B cell (primary cell): ENCODE results near the gene UMODL1. TPM values are rescaled to one million over a fixed set of nuclear protein-coding genes. Genes with fewer than 3 reads are reported as not detected.

ENCODE experiments used
- ATAC-seq: fragments of 200-7000 bp; cut with Tn5 transposase; one replicate; pipeline ENCODE4 v1.10.0; 2021; ENCODE audit warnings: low read depth, mild to moderate bottlenecking, moderate number of reproducible peaks, moderate library complexity
- CTCF ChIA-PET: fragments of 350-600 bp; sonication (Branson Sonifier 250); formaldehyde crosslinking; loops from one replicate; lab custom pipeline; 2021; ENCODE audit warnings: antibody characterized with exemption, inconsistent platforms; lab: Charles Lee
- POLR2A ChIA-PET: fragments of 350-600 bp; sonication (Branson Sonifier 250); formaldehyde crosslinking; loops from one replicate; lab custom pipeline; 2021; ENCODE audit warnings: antibody characterized with exemption; lab: Charles Lee
- DNase-seq: peaks from one replicate; pipeline ENCODE4 v3.0.0; 2013
- H2AFZ ChIP-seq: 2 replicates; pipeline ENCODE4 v1.6.1; 2012; ENCODE audit warnings: mild to moderate bottlenecking, low read depth, low read length; ENCODE audit not compliant: insufficient read depth, poor library complexity, severe bottlenecking
- H3K27ac ChIP-seq, 2 donors: 1 replicate in 1 of 2; 2 replicates in 1 of 2; pipeline ENCODE4 v1.5.1; 2012 to 2013; ENCODE audit warnings: low read length in 2 of 2, mild to moderate bottlenecking in 2 of 2, moderate library complexity in 1 of 2
- H3K27me3 ChIP-seq, 4 experiments: fragments of 200-600 bp in 1 of 4; sonication (generic) in 1 of 4; replicated peaks in 1 of 4; 1 replicate in 2 of 4; 2 replicates in 2 of 4; pipeline versions ENCODE4 v1.6.1 to v1.7.0; 2013 to 2016; ENCODE audit warnings: low read length in 3 of 4, mild to moderate bottlenecking in 2 of 4, mixed read lengths in 1 of 4, moderate library complexity in 1 of 4; ENCODE audit not compliant: insufficient read depth in 4 of 4, control insufficient read depth in 3 of 4; ENCODE audit errors: control extremely low read depth in 1 of 4
- H3K36me3 ChIP-seq, 2 experiments: replicated peaks in 1 of 2; 1 replicate in 1 of 2; 2 replicates in 1 of 2; pipeline versions ENCODE4 v1.6.1 to v1.7.1; 2013; ENCODE audit warnings: low read length in 1 of 2; ENCODE audit not compliant: insufficient read depth in 2 of 2, control insufficient read depth in 1 of 2; ENCODE audit errors: control extremely low read depth in 1 of 2, extremely low read depth in 1 of 2
- H3K4me1 ChIP-seq, 2 donors: fragments of 200-600 bp in 1 of 2; sonication (generic) in 1 of 2; 1 replicate in 1 of 2; 2 replicates in 1 of 2; pipeline versions ENCODE4 v1.5.1 to v1.6.1; 2013 to 2017; ENCODE audit warnings: low read length in 2 of 2; ENCODE audit not compliant: control insufficient read depth in 2 of 2, insufficient read depth in 2 of 2
- H3K4me2 ChIP-seq: replicated peaks from 2 replicates; pipeline ENCODE3; 2012; ENCODE audit warnings: mild to moderate bottlenecking, low read depth, low read length; ENCODE audit not compliant: poor library complexity, severe bottlenecking
- H3K4me3 ChIP-seq, 5 experiments: fragments of 200-600 bp in 1 of 5; sonication (generic) in 1 of 5; 1 replicate in 3 of 5; 2 replicates in 2 of 5; pipeline versions ENCODE4 v1.5.1 to v1.7.0; 2011 to 2016; ENCODE audit warnings: low read length in 4 of 5, mild to moderate bottlenecking in 4 of 5, low read depth in 2 of 5, control low read depth in 1 of 5, moderate library complexity in 1 of 5; ENCODE audit not compliant: insufficient read depth in 1 of 5; ENCODE audit errors: control extremely low read depth in 1 of 5, extremely low read depth in 1 of 5
- H3K79me2 ChIP-seq: fragments of 200-600 bp; sonication (generic); one replicate; pipeline ENCODE4 v1.6.0; 2016; ENCODE audit warnings: low read length; ENCODE audit not compliant: control insufficient read depth, insufficient read depth
- H3K9ac ChIP-seq: fragments of 200-600 bp; sonication (generic); 2 replicates; pipeline ENCODE4 v1.6.1; 2017; ENCODE audit warnings: mild to moderate bottlenecking, low read length, moderate library complexity
- H3K9me3 ChIP-seq, 3 donors: one replicate each; pipeline versions ENCODE4 v1.6.1 to v1.7.1; 2013; ENCODE audit warnings: low read length in 2 of 3; ENCODE audit not compliant: control insufficient read depth in 2 of 3, insufficient read depth in 1 of 3; ENCODE audit errors: control extremely low read depth in 1 of 3
- H4K20me1 ChIP-seq: 2 replicates; pipeline ENCODE4 v1.6.0; 2012; ENCODE audit warnings: mild to moderate bottlenecking, low read length; ENCODE audit not compliant: insufficient read depth, control insufficient read depth, poor library complexity, severe bottlenecking
- H3K27ac Mint-ChIP-seq: one replicate; pipeline ENCODE4 v1.8.0; 2021; ENCODE audit warnings: mixed read lengths
- H3K27me3 Mint-ChIP-seq: one replicate; pipeline ENCODE4 v1.8.0; 2021; ENCODE audit warnings: mixed read lengths
- H3K4me1 Mint-ChIP-seq: one replicate; pipeline ENCODE4 v1.8.0; 2021; ENCODE audit warnings: mixed read lengths
- H3K4me3 Mint-ChIP-seq: one replicate; pipeline ENCODE4 v1.8.0; 2021; ENCODE audit warnings: mixed read lengths
- H3K9me3 Mint-ChIP-seq: one replicate; pipeline ENCODE4 v1.8.0; 2022; ENCODE audit warnings: mixed read lengths; ENCODE audit not compliant: insufficient read depth
- CTCF ChIP-seq: fragments of 200-600 bp; IDR thresholded peaks from one replicate; pipeline ENCODE4 v1.8.0; 2022; ENCODE audit warnings: antibody characterized with exemption, mild to moderate bottlenecking
- EZH2 ChIP-seq: IDR thresholded peaks from 2 replicates; pipeline ENCODE4 v1.6.1; 2012; ENCODE audit warnings: borderline replicate concordance, low read depth, mild to moderate bottlenecking, moderate library complexity, low read length; ENCODE audit not compliant: insufficient read depth, poor library complexity, severe bottlenecking
- WGBS: methylation state at CpG from one replicate; pipeline ENCODE4 v1.1.5; 2013; ENCODE audit warnings: missing lambda C conversion rate; ENCODE audit not compliant: insufficient coverage; 5-methylcytosine and 5-hydroxymethylcytosine counted together
- intact Hi-C: fragments of 100-400 bp; cut with micrococcal nuclease; formaldehyde crosslinking; loops from one replicate; pipeline ENCODE4 v1.10.0; 2022
- polyA plus RNA-seq: library from polyadenylated mRNA; depleted of rRNA; stranded (reverse); fragments of >200 nt; gene quantifications from 2 replicates; pipeline ENCODE4 v1.2.3, GENCODE V29; 2012
- total RNA-seq, 2 donors: library from RNA; stranded (reverse); fragments of 120-200 nt in 1 of 2; gene quantifications; 1 replicate in 1 of 2; 2 replicates in 1 of 2; pipeline versions ENCODE4 v1.2.3 to v1.2.4, GENCODE V29; 2013 to 2022

The UMODL1 gene
- total and polyA plus RNA-seq, 2 donors (not counting 1 experiment from before 2014, with no cell fraction given): 0.10 to 0.49 TPM

DNA sequence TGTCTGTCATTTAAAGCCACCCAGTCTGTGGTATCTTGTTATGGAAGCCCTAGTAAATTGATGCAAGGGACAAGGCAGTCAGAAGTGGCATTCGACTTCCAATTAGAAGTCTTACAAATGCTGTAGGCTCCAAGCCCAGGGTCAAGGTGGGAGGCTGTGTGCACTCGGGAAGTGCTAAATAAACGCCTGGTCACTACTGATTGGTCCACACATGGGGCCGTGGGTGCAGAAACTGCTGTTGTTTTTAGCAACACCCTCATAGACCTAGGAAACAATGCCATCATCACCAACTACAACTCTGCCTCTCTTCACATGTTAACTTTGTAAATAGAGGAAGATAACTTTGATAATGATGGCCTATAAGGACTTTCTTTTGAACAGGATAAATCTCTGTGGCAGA, 40.8 kb upstream of the UMODL1 start:
- Histone ChIP-seq H3K4me2 (no peak overlapping the region), H3K9ac (no peak overlapping the region), H2AFZ (no peak overlapping the region), H3K27ac (no peak overlapping the region), H3K4me3 (no peak overlapping the region), H3K36me3 (no peaks in the 10 kb centered on the region), H4K20me1 (no peaks in the 10 kb centered on the region), H3K79me2 (no peaks in the 10 kb centered on the region), H3K27me3 (peaks cover 0 to 3% (median under 1%) of the 10 kb centered on the region in 4 experiments), H3K9me3 (no peaks in the 10 kb centered on the region), H3K4me1 (no peaks in the 10 kb centered on the region)
- H3K27ac Mint-ChIP-seq: no peak overlapping the region
- intact Hi-C loops: no loop called here
- no peak for TF ChIP-seq EZH2
- no peak for TF ChIP-seq CTCF
- WGBS: 76% methylated on average over 4 of the region's 4 CpGs
- DNase-seq (no peak), ATAC-seq (no peak)
- no peak overlapping the region for H3K4me3 Mint-ChIP-seq
- ChIA-PET POLR2A (no interaction called here), CTCF (no interaction called here)
- H3K27me3 Mint-ChIP-seq: peaks cover 8% of the 10 kb centered on the region
- H3K4me1 Mint-ChIP-seq: peaks cover 6% of the 10 kb centered on the region
- H3K9me3 Mint-ChIP-seq: no peaks in the 10 kb centered on the region

DNA sequence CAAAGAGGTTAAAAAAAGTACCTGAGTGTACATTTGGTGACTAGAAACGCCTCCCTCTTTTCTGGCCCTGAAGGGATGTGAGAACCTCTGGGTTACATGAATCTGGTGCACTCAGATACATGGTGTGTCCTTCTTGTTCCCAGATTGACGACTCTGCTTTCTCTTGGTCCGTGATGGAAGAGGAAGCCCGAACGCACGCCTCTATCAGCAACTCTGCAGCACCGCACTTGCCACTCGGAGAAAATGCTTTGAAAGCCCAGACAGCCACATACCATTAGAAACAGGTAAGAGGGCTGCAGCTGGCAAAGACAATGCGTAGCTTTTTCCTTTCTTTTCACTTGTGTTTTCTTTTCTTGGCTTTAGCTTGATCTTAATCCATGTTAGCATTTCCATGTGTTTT, 39.9 kb upstream of the UMODL1 start:
- no peak overlapping the region for H3K4me3 ChIP-seq
- no peak overlapping the region for H2AFZ ChIP-seq
- DNase-seq: no peak
- H3K4me1 ChIP-seq: no peaks in the 10 kb centered on the region
- H3K27ac Mint-ChIP-seq: no peak overlapping the region
- POLR2A ChIA-PET: no interaction called here
- no peaks in the 10 kb centered on the region for H4K20me1 ChIP-seq
- no peak for ATAC-seq
- no peaks in the 10 kb centered on the region for H3K9me3 Mint-ChIP-seq
- TF ChIP-seq EZH2: no peak
- TF ChIP-seq CTCF: no peak
- H3K4me1 Mint-ChIP-seq: peaks cover 6% of the 10 kb centered on the region
- no peak overlapping the region for H3K4me2 ChIP-seq
- 93% methylated on average over 7 of the region's 9 CpGs for WGBS
- H3K36me3 ChIP-seq: no peaks in the 10 kb centered on the region
- H3K27me3 ChIP-seq: peaks cover 0 to 3% (median under 1%) of the 10 kb centered on the region in 4 experiments
- H3K27ac ChIP-seq: no peak overlapping the region
- CTCF ChIA-PET: interaction anchor here (0.8 kb wide), 1 partner anchor 15 kb away, joined by 3 read pairs; no protein-coding TSS in a partner anchor
- H3K9me3 ChIP-seq: no peaks in the 10 kb centered on the region
- no peaks in the 10 kb centered on the region for H3K79me2 ChIP-seq
- H3K27me3 Mint-ChIP-seq: peaks cover 8% of the 10 kb centered on the region
- intact Hi-C loops: no loop called here
- H3K9ac ChIP-seq: no peak overlapping the region
- no peak overlapping the region for H3K4me3 Mint-ChIP-seq
